B cell (primary cell): ENCODE measurements around the gene APOO. TPM values are rescaled to one million over a fixed set of nuclear protein-coding genes. Genes with fewer than 3 reads are reported as not detected.

Source experiments
- ATAC-seq: fragments of 200-7000 bp; cut with Tn5 transposase; one replicate; pipeline ENCODE4 v1.10.0; 2021; ENCODE audit warnings: low read depth, mild to moderate bottlenecking, moderate number of reproducible peaks, moderate library complexity
- CTCF ChIA-PET: fragments of 350-600 bp; sonication (Branson Sonifier 250); formaldehyde crosslinking; loops from one replicate; lab custom pipeline; 2021; ENCODE audit warnings: antibody characterized with exemption, inconsistent platforms; lab: Charles Lee
- POLR2A ChIA-PET: fragments of 350-600 bp; sonication (Branson Sonifier 250); formaldehyde crosslinking; loops from one replicate; lab custom pipeline; 2021; ENCODE audit warnings: antibody characterized with exemption; lab: Charles Lee
- DNase-seq: peaks from one replicate; pipeline ENCODE4 v3.0.0; 2013
- H2AFZ ChIP-seq: 2 replicates; pipeline ENCODE4 v1.6.1; 2012; ENCODE audit warnings: mild to moderate bottlenecking, low read depth, low read length; ENCODE audit not compliant: insufficient read depth, poor library complexity, severe bottlenecking
- H3K27ac ChIP-seq, 2 donors: 1 replicate in 1 of 2; 2 replicates in 1 of 2; pipeline ENCODE4 v1.5.1; 2012 to 2013; ENCODE audit warnings: low read length in 2 of 2, mild to moderate bottlenecking in 2 of 2, moderate library complexity in 1 of 2
- H3K27me3 ChIP-seq, 4 experiments: fragments of 200-600 bp in 1 of 4; sonication (generic) in 1 of 4; replicated peaks in 1 of 4; 1 replicate in 2 of 4; 2 replicates in 2 of 4; pipeline versions ENCODE4 v1.6.1 to v1.7.0; 2013 to 2016; ENCODE audit warnings: low read length in 3 of 4, mild to moderate bottlenecking in 2 of 4, mixed read lengths in 1 of 4, moderate library complexity in 1 of 4; ENCODE audit not compliant: insufficient read depth in 4 of 4, control insufficient read depth in 3 of 4; ENCODE audit errors: control extremely low read depth in 1 of 4
- H3K36me3 ChIP-seq, 2 experiments: replicated peaks in 1 of 2; 1 replicate in 1 of 2; 2 replicates in 1 of 2; pipeline versions ENCODE4 v1.6.1 to v1.7.1; 2013; ENCODE audit warnings: low read length in 1 of 2; ENCODE audit not compliant: insufficient read depth in 2 of 2, control insufficient read depth in 1 of 2; ENCODE audit errors: control extremely low read depth in 1 of 2, extremely low read depth in 1 of 2
- H3K4me1 ChIP-seq, 2 donors: fragments of 200-600 bp in 1 of 2; sonication (generic) in 1 of 2; 1 replicate in 1 of 2; 2 replicates in 1 of 2; pipeline versions ENCODE4 v1.5.1 to v1.6.1; 2013 to 2017; ENCODE audit warnings: low read length in 2 of 2; ENCODE audit not compliant: control insufficient read depth in 2 of 2, insufficient read depth in 2 of 2
- H3K4me2 ChIP-seq: replicated peaks from 2 replicates; pipeline ENCODE3; 2012; ENCODE audit warnings: mild to moderate bottlenecking, low read depth, low read length; ENCODE audit not compliant: poor library complexity, severe bottlenecking
- H3K4me3 ChIP-seq, 5 experiments: fragments of 200-600 bp in 1 of 5; sonication (generic) in 1 of 5; 1 replicate in 3 of 5; 2 replicates in 2 of 5; pipeline versions ENCODE4 v1.5.1 to v1.7.0; 2011 to 2016; ENCODE audit warnings: low read length in 4 of 5, mild to moderate bottlenecking in 4 of 5, low read depth in 2 of 5, control low read depth in 1 of 5, moderate library complexity in 1 of 5; ENCODE audit not compliant: insufficient read depth in 1 of 5; ENCODE audit errors: control extremely low read depth in 1 of 5, extremely low read depth in 1 of 5
- H3K79me2 ChIP-seq: fragments of 200-600 bp; sonication (generic); one replicate; pipeline ENCODE4 v1.6.0; 2016; ENCODE audit warnings: low read length; ENCODE audit not compliant: control insufficient read depth, insufficient read depth
- H3K9ac ChIP-seq: fragments of 200-600 bp; sonication (generic); 2 replicates; pipeline ENCODE4 v1.6.1; 2017; ENCODE audit warnings: mild to moderate bottlenecking, low read length, moderate library complexity
- H3K9me3 ChIP-seq, 3 donors: one replicate each; pipeline versions ENCODE4 v1.6.1 to v1.7.1; 2013; ENCODE audit warnings: low read length in 2 of 3; ENCODE audit not compliant: control insufficient read depth in 2 of 3, insufficient read depth in 1 of 3; ENCODE audit errors: control extremely low read depth in 1 of 3
- H4K20me1 ChIP-seq: 2 replicates; pipeline ENCODE4 v1.6.0; 2012; ENCODE audit warnings: mild to moderate bottlenecking, low read length; ENCODE audit not compliant: insufficient read depth, control insufficient read depth, poor library complexity, severe bottlenecking
- H3K27ac Mint-ChIP-seq: one replicate; pipeline ENCODE4 v1.8.0; 2021; ENCODE audit warnings: mixed read lengths
- H3K27me3 Mint-ChIP-seq: one replicate; pipeline ENCODE4 v1.8.0; 2021; ENCODE audit warnings: mixed read lengths
- H3K4me1 Mint-ChIP-seq: one replicate; pipeline ENCODE4 v1.8.0; 2021; ENCODE audit warnings: mixed read lengths
- H3K4me3 Mint-ChIP-seq: one replicate; pipeline ENCODE4 v1.8.0; 2021; ENCODE audit warnings: mixed read lengths
- H3K9me3 Mint-ChIP-seq: one replicate; pipeline ENCODE4 v1.8.0; 2022; ENCODE audit warnings: mixed read lengths; ENCODE audit not compliant: insufficient read depth
- CTCF ChIP-seq: fragments of 200-600 bp; IDR thresholded peaks from one replicate; pipeline ENCODE4 v1.8.0; 2022; ENCODE audit warnings: antibody characterized with exemption, mild to moderate bottlenecking
- EZH2 ChIP-seq: IDR thresholded peaks from 2 replicates; pipeline ENCODE4 v1.6.1; 2012; ENCODE audit warnings: borderline replicate concordance, low read depth, mild to moderate bottlenecking, moderate library complexity, low read length; ENCODE audit not compliant: insufficient read depth, poor library complexity, severe bottlenecking
- WGBS: methylation state at CpG from one replicate; pipeline ENCODE4 v1.1.5; 2013; ENCODE audit warnings: missing lambda C conversion rate; ENCODE audit not compliant: insufficient coverage; 5-methylcytosine and 5-hydroxymethylcytosine counted together
- intact Hi-C: fragments of 100-400 bp; cut with micrococcal nuclease; formaldehyde crosslinking; loops from one replicate; pipeline ENCODE4 v1.10.0; 2022
- polyA plus RNA-seq: library from polyadenylated mRNA; depleted of rRNA; stranded (reverse); fragments of >200 nt; gene quantifications from 2 replicates; pipeline ENCODE4 v1.2.3, GENCODE V29; 2012
- total RNA-seq, 2 donors: library from RNA; stranded (reverse); fragments of 120-200 nt in 1 of 2; gene quantifications; 1 replicate in 1 of 2; 2 replicates in 1 of 2; pipeline versions ENCODE4 v1.2.3 to v1.2.4, GENCODE V29; 2013 to 2022

Gene APOO
- total and polyA plus RNA-seq, 2 donors (not counting 1 experiment from before 2014, with no cell fraction given): 4.7 to 7.2 TPM

GRCh38 chrX:23844502-23845138 is 63.1 kb downstream of the APOO start:
- H2AFZ ChIP-seq: no peak overlapping the region
- DNase-seq: no peak
- H3K27ac ChIP-seq: no peak overlapping the region
- H3K9ac ChIP-seq: no peak overlapping the region
- H3K4me2 ChIP-seq: no peak overlapping the region
- TF ChIP-seq CTCF (no peak), EZH2 (no peak)
- H3K9me3 Mint-ChIP-seq: no peaks in the 10 kb centered on the region
- intact Hi-C loops: no loop called here
- H3K36me3 ChIP-seq: no peaks in the 10 kb centered on the region
- H3K4me3 Mint-ChIP-seq: no peak overlapping the region
- no peaks in the 10 kb centered on the region for H3K27me3 Mint-ChIP-seq
- CTCF ChIA-PET: no interaction called here
- no peaks in the 10 kb centered on the region for H4K20me1 ChIP-seq
- no peaks in the 10 kb centered on the region for H3K4me1 Mint-ChIP-seq
- no peaks in the 10 kb centered on the region for H3K79me2 ChIP-seq
- H3K27ac Mint-ChIP-seq: no peak overlapping the region
- H3K9me3 ChIP-seq: no peaks in the 10 kb centered on the region
- no peaks in the 10 kb centered on the region for H3K27me3 ChIP-seq
- POLR2A ChIA-PET: no interaction called here
- H3K4me1 ChIP-seq: no peaks in the 10 kb centered on the region
- H3K4me3 ChIP-seq: no peak overlapping the region
- WGBS: no CpG with 5 or more reads among the region's 7 CpGs
- ATAC-seq: no peak

GRCh38 chrX:23841847-23842522 is 65.8 kb downstream of the APOO start:
- Histone ChIP-seq H3K4me3 (no peak overlapping the region), H3K4me2 (no peak overlapping the region), H2AFZ (no peak overlapping the region), H3K79me2 (no peaks in the 10 kb centered on the region), H3K9me3 (no peaks in the 10 kb centered on the region), H3K9ac (no peak overlapping the region), H3K4me1 (peaks cover 5 to 7% of the 10 kb centered on the region in 2 donors), H3K27me3 (no peaks in the 10 kb centered on the region), H3K36me3 (no peaks in the 10 kb centered on the region), H4K20me1 (no peaks in the 10 kb centered on the region), H3K27ac (no peak overlapping the region)
- CTCF ChIA-PET: no interaction called here
- H3K4me1 Mint-ChIP-seq: peaks cover 5% of the 10 kb centered on the region
- no peak for TF ChIP-seq CTCF
- TF ChIP-seq EZH2: no peak
- WGBS: no CpG with 5 or more reads among the region's 4 CpGs
- POLR2A ChIA-PET: no interaction called here
- H3K9me3 Mint-ChIP-seq: no peaks in the 10 kb centered on the region
- intact Hi-C loops: no loop called here
- no peak overlapping the region for H3K4me3 Mint-ChIP-seq
- no peaks in the 10 kb centered on the region for H3K27me3 Mint-ChIP-seq
- no peak for ATAC-seq
- no peak for DNase-seq
- no peak overlapping the region for H3K27ac Mint-ChIP-seq
